A172 (cell line): ENCODE data around the gene SULT1A2. TPM values are rescaled to one million over a fixed set of nuclear protein-coding genes. Genes with fewer than 3 reads are reported as not detected.
"Not testable (repeated sequence)": the region's sequence is repeated elsewhere in the genome, so short reads cannot be mapped to it uniquely, and the experiment has no call there.

ENCODE experiments used
- DNase-seq: peaks from one replicate; pipeline ENCODE4 v3.0.0-alpha.2; 2015; ENCODE audit warnings: low spot score
- total RNA-seq: library from RNA; depleted of rRNA; stranded (reverse); fragments of >200 nt; shearing (Covaris generic); gene quantifications from 2 replicates; pipeline ENCODE4 v1.2.3, GENCODE V29; 2014; rRNA removed

SULT1A2 gene
- total RNA-seq, 1 experiment from 2014 or later = 0.21 TPM

DNA sequence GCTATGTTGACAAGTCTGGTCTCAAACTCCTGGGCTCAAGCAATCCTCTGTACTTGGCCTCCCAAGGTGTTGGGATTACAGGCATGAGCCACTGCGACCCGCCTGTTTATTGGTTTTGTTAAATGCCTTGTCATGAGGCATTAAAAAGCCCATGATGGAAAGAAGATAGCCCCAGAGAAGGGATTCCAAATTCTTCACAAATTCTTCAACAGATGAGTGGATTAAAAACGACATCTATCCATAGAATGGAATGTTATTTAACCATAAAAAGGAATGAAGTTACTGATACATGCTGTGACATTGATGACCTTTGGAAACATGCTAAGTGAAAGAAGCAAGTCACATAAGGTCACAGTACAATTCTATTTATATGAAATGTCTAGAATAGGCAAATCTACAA is 38.4 kb downstream of the SULT1A2 start:
- no peak for DNase-seq

DNA sequence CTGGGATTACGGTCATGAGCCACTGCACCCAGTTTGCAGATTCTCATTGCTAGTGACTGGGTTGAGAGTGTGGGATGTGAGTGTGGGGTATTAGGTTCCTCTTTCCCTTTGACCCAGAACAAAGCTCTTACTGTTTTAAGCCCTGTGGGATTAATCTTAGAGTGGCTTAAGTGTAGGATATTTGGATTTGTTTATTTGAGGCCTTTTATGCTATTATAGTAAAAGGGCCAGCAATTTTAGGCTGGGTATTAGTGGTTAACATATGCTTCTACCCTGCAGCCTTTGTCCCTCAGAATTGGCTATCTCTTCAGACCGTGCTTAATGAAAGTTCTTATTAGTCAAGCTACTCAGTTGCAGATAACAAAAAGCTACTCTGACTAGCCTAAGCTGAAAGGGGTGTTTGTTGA is 39.9 kb downstream of the SULT1A2 start:
- no peak for DNase-seq

DNA sequence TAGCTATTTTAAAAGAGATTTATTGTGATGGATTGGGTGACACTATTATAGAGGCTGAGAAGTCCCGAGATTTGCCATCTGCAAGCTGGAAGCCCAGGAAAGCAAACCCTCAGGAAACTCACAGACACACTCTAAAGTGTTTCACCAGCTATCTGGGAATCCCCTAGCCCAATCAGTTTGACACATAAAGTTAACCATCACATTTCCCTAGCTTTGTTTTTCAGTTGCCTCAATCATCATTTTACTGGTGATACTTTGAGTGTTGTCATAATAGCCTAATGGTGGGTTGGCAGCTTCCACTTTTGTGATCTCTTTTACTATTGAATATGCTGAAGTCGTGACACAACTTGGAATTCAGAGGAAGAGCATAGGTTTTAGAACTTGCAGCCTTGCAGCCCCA is 41.3 kb downstream of the SULT1A2 start:
- no peak for DNase-seq

DNA sequence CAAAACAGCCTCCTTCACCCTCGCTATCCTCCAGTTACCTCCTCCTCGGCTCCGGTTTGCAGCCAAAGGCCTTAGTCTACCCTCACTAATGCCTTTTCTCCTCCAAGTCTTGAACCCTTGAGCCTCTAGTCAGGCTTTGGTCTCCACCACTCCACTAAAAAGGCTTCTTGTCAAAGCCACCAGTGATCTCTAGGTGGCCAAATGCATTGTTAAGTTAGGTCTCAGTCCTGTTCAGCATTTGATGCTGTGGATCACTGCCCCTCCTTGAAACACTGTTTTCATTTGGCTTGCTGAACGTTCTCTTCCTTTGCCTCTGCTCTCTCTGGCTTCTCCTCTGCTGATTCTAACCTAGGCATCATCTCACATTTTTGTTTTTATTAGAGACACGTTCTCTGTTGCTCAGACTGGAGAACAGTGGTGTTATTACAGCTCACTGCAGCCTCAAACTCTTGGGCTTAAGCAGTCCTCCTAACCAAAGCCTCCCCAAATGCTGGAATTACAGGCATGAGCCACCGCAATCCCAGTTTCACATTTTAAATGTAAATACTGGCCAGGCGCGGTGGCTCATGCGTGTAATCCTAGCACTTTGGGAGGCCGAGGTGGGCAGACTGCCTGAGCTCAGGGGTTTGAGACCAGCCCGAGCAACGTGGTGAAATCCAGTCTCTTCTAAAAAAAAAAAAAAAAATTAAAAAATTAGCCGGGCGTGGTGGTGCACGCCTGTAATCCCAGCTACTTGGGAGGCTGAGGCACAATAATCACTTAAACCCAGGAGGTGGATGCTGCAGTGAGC is 42.0 kb downstream of the SULT1A2 start:
- no peak for DNase-seq

DNA sequence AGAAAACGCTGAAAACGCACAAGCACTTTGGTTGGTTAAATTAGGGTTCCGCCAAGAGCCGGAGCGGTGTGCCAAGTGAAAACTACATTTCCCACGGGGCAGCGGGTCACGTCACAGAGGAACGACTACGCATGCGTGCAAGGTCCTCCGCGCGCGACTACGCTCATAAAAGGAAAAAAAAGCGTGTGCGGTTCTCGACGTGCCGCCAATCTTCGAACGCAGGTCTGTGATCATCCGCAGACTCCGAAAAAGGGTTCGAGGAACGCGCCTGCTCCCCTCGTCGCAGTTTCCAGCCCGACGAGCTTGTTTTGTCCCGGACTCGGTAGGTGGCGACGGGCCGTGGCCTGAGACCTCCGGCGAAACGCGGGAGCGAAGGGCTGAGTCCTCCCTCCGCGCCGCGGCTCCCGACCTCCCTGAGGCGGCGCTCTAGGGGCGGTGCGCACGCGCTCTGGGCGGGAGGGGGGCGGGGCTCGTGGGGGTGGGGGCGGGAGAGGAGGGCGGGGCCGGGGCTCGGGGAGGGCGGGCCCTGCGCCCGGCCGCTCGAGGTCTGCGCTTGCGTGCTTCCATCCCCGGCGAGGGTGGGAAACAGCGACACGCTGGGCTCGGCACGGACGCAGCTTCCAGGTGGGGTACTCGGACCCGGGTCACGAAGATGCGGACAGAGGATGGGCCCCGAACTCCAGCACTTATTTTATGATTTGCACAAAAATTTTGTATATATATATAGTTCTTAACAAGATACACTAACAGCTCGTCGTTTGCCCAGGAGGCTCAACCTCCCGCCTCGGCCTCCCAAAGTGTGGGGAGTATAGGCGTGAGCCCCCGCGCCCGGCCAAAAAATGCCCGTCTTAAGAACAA is 42.8 kb downstream of the SULT1A2 start, which contains the start of gene SGF29:
Gene SGF29, plus strand, starts transcription at position 145 of the 858 bp plus-strand sequence. CDS start 27,150 bp downstream, outside the sequence.
- peak; percentile 87 for DNase-seq

DNA sequence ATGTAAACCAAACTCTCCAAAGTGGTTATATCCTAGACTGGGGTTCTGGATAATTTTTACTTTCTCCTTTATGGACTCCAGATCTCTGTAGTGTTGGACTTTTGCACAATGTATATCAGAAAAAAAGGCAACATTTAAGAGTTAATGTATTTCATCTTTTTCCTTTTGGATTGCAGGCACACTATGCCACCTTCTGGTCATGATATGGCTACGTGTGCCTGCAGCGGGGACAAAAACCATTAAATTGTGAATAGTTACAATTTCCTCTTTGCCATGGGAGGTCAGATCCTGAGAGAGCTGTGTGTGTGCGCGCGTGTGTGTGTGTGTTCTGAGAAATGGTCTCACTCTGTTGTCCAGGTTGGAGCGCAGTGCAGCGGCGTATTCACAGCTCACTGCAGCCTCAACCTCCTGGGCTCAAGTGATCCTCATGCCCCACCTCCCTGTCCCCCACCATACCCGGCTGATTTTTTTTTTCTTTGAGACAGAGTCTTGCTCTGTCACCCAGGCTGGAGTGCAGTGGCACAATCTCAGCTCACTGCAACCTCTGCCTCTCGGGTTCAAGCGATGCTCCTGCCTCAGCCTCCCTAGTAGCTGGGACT is 47.5 kb downstream of the SULT1A2 start:
- peak; percentile 42 for DNase-seq

DNA sequence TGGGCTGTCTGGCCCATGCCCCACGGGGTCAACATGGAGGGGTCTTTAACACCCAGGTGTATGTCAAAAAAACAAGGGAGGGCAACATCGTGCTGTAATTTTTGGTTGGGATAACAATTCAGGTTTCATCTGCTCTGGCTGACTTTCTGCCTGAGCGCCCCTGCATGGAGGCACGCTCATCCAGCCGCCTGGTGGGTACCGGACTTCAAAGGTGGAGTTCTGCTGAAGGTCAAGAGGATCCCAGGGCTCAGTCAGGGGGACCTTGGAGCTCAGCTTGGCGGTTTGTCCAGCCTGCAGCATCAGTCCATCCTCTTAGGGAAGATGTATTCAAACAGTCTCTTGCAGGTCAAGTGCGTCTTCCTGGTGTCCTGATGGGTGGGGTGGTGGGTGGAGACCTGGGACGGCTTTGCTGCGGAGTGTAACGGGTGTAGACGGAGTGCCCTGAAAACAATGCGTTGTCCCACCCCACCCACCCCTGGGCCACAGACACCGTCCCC is 48.5 kb downstream of the SULT1A2 start:
- DNase-seq = no peak

DNA sequence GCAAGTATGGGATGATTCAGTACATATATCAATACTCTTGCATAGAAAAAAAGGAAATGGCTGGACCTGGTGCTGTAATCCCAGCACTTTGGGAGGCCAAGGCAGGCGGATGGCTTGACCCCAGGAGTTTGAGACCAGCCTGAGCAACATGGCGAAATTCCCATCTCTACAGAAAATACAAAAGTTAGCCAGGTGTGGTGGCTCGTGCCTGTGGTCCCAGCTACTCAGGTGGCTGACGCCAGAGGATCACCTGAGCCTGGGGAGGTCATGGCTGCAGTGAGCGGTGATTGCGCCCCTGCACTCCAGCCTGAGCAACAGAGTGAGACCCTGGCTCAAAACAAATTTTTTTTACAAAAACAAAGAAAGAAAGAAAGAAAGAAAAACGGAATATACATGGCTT is 50.2 kb downstream of the SULT1A2 start:
- no peak for DNase-seq

DNA sequence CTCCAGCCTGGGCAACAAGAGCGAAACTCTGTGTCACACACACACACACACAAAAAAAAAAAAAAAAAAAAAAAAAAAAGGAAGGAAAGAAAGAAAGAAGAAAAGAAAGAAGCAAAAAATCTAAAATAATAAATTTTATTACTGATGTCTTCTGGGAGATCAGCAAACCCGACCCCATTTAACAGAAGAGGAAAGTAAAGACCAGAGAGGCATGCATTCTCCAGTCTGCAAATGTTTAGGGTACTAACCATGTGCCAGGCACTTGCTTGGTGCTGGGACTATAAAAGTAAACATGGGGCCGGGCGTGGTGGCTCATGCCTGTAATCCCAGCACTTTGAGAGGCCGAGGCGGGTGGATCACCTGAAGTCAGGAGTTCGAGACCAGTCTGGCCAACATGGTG is 50.9 kb downstream of the SULT1A2 start:
- not testable (repeated sequence) for DNase-seq

DNA sequence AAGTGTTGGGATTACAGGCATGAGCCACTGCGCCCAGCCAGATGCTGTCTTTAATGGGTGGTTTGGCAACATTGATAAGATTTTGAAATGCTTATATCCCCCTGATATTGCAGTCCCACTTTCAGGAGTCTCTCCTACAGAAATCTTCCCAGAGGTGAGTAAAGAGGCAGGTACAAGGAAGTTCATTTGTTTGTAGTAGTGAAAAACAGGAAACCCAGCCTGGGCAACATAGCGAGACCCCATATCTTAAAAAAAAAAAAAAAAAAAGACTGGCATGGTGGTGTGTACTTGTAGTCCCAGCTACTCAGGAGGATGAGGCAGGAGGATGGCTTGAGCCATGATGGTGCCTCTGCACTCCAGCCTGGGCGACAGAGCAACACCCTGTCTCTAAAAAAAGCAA is 51.9 kb downstream of the SULT1A2 start:
- no peak for DNase-seq

DNA sequence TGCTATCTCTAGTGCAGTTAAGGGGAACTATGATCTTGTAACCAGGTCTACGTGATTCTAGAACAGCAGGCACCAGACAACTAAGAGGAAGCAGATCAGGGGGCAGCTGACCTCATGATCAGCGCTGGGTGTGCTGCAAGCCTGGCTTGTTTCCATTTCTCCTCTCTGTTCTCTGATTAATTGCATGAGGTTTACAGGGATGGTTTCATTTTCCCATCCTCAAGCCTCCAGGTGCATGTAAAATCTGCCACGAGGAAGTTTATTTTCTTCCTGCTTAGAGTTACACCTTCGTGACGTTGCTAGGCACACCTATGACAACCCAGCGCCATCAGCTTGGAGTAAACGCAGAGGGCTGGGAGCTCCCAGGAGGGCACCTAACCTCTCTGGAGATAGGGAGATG is 53.8 kb downstream of the SULT1A2 start:
- no peak for DNase-seq

DNA sequence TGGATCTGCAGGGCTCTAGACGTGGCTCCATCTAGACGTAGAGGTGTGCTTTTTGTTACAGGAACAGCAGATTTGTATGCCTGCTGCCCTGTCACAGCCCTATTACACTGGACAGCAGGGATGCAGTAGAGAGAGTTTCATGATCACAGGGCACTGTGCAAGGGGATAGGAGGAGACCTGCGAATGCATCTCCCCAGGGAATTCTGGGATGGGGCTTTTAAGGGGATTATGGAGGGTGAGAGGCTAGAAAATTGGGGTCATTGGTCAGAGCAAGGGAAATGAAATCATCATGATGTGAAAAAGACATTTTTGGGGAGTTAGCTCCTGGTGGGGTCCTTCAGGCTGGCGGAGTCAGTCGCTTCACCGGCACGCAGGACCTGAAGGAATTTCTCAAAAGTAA is 54.2 kb downstream of the SULT1A2 start:
- no peak for DNase-seq

Other genes with a start within 250 kb of the SULT1A2 start
- 1.2 TPM in 1 of 2 replicates, not detected in the other for gene NPIPB6, start 233.5 kb downstream of the SULT1A2 start, total RNA-seq
- 28.3 and 70.4 TPM in 2 replicates for gene EIF3CL, start 193.2 kb downstream of the SULT1A2 start, total RNA-seq
- gene NPIPB7, start 124.7 kb downstream of the SULT1A2 start, total RNA-seq = not detected in 2 replicates
- 23.7 and 27.0 TPM in 2 replicates for gene CLN3, start 105.0 kb downstream of the SULT1A2 start, total RNA-seq
- gene APOBR, start 102.4 kb downstream of the SULT1A2 start, total RNA-seq = not detected in 2 replicates
- not detected in 2 replicates for gene IL27, start 90.2 kb downstream of the SULT1A2 start, total RNA-seq
- gene NUPR1, start 58.1 kb downstream of the SULT1A2 start, total RNA-seq = 12.8 and 72.5 TPM in 2 replicates
- gene SGF29, start 43.1 kb downstream of the SULT1A2 start, total RNA-seq = 24.3 and 26.7 TPM in 2 replicates
- 94.4 and 111 TPM in 2 replicates for gene SULT1A1, start 13.0 kb upstream of the SULT1A2 start, total RNA-seq
- gene NPIPB8, start 41.0 kb upstream of the SULT1A2 start, total RNA-seq = 0.14 TPM in 1 of 2 replicates, not detected in the other
- 84.7 and 109 TPM in 2 replicates for gene EIF3C, start 114.4 kb upstream of the SULT1A2 start, total RNA-seq
- gene NPIPB9, start 154.7 kb upstream of the SULT1A2 start, total RNA-seq = 0.83 TPM in 1 of 2 replicates, not detected in the other
- gene ATXN2L, start 225.9 kb upstream of the SULT1A2 start, total RNA-seq = 39.4 and 40.0 TPM in 2 replicates
- gene TUFM, start 249.3 kb upstream of the SULT1A2 start, total RNA-seq = 197 and 225 TPM in 2 replicates